NCI-H2107 treated with DMSO at 0.1 percent for 48 hours (cell line): Measurements from ENCODE around the gene HOXD9.

ENCODE experiments used
- DNase-seq: peaks from one replicate; lab custom pipeline; 2025; ENCODE audit not compliant: unreplicated experiment; lab: John Stamatoyannopoulos, UW

The HOXD9 gene

DNA sequence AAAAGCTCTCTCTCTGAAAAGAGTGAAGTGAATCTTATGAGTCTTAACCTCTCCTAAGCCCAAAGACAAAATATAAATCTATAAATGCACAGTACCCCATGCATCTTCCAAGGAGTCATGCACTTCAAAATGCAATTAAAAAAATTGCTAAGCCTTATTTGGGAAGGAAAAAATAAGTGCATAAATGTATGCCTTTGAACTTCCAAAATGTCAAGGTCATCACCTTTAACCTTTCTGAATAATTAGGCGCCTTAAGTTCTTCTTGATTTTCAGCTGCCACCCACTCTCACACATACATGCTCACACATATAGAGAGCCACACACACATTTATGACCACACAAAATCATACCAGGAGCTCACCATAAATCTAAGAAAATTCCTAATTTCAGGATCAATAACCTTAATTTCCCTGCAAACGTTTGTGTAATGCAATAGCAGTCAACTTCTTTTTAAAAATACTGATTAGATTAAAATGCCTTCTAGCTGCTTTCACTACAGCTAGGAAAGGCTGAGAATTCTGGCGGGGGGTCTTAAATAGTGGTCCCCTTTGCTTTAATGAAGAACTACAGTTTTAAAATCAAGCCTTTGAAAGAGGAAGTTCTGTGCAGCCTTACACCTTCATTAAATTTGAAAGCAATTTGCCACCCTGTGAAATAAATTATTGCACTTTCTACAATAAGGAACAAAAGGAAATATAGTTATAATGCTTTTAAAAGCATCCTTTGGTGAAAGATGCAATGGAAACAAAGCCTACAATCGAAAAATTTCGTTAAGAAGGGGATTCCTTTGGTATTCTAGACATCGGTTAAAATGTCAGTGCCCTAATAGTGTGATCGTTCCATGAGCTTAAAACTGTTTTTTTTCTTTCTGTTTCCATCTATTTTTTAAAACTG lies 11.9 kb upstream of the HOXD9 start:
- no peak for DNase-seq

DNA sequence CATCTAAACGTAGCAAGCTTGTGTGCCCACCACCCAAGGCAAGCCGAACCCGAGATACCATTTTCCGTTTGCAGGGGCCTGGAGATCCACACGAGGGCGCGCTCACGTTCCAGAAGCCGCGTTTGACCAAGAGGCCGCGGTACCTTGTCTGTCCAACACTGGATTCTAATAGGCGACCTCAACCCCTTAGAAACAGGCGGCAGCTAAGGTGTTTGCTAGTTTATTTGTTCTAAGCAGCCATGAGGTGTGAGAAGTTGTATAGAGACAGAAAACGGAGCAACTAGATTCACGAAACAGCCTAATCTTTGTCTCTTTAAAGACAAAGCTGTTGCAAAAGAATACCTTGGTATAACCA lies 11.2 kb upstream of the HOXD9 start:
- no peak for DNase-seq

DNA sequence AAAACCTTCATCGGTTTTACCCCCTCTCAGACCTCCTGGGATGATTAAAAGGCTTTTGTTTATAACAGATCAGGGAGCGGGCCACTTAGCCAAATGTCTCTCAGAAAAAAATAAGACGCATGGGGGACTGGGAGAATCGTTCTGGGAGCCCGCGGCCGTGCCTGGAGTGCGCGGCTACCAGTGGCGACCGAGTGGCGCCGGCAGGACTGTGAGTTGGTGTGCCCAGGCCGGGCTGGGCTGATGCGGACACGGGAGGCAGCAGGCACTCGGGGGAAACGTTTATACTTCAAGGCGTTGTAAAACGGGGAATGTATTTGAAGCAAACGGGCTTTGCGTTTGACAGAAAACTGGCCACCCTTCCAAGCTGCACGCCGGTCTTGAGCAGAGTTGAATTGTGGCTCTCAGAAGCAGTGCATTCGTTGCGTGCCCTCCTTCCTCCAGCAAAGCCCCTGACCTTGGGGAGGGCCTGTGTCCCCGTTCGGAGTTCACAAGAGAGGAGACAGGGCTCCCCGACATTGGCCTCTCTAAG lies 10.6 kb upstream of the HOXD9 start:
- no peak for DNase-seq

DNA sequence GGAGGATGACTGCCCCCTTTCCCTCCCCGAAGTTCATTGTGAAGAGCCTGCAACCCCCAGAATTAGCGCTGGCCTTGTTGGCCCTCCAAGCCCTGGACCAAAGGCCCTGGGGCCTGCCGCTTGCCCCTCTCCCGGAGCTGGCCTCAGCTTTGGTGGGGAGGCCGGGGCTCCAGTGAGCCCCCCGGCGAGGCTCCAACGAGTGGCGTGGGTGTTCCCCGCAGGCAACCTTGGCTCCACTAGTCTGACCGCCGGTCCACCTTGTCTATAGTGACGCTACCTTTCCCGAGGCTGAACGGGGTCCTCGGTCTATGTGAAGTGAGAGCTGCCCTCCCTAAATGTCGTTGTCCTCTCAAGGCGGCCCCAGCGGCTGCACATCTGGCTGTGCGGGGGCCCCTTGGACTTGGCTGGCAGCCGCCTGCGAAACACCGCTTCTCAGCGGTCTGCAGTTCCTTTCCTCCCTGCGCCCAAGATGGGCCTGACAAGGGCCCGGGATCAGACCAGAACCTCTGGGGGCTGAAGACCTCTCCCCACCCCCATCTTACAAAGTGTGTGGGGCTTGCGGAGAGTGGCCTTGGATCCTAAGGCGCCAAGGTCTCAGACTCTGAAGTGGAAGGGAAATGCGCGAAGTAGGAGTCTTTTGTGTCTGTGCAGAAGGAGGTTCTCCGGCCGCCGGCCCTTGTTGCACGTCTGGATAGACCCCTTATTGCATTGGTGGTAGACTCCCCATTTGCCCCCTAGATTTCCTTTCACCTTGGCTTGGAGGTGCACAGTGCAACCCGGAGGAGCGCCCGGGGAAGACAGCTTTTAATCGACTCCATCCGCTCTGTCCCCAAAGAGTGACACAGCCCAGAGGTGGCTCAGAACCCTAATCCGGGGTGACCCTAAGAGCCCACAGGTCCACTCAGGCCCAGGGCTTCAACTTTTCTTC lies 9.9 kb upstream of the HOXD9 start:
- DNase-seq = no peak

DNA sequence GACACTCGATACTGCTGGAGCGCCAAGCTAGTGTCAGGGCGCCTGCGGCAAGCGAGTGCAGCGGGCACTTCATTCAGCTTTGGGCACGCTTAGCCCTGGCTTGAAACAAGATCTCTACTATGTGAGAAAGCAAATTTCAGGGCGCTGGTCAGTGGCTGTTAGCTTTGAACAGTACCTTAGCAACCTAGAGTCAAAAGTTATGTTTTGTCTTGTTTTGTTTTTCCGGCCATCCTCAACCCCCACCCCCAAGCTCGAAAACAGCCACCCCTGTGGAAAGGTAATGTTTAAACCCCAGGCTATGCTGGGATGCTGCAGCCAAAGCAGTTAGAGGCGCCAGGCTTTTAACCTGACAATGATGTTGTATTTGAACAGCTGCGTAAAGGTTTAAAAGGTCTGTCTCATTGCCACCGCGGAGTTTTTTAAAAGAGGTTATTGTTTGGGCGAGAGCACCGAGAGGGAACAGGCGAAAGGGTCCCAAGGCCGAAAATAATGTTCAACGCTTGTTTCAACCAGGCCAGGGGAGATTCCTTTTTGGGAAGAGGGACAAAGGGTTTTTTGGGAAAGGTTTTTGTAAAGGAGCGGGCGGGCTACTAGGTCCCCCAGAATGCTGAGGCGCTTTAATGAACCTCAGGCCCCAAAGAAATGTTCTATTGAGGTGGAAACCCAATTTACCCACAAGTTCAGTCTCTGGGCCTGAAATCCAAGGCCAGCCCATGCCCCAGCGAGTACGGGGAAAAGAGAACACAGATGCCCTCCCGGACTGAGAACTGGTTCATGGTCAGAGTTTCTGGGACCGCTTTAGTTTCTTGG lies 8.2 kb upstream of the HOXD9 start:
- no peak for DNase-seq

DNA sequence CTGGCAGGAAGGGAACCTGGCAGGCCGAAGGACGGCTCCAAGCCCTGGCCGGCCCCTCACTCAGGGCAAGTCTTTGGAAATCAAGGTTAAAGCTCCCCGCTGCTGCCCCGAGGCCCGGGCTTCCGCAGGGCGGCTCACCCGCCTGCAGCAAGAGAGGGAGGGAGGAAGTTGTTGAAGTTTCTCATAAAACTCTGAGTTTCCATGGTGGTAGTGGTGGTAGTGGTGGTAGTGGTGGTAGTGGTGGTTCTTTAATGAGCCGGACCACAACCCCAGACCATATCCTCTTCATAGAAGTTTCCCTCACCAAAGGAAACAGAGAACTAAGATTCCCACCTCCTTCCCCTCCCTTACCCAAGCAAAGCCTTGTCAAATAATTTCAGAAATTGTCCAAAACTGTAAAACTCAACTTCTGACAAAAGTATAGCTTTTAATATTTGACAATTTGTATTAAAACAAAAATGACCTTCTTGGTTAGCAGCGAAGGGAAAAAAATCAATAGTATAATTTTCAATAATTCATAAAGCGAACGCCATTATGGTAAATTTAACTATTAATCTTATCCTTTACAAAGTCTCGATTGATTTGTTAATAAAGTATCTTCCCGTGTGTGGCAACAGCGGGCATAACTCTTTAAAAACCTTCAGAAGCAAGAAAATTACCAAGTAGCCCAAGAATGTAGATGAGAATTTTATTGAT lies 7.4 kb upstream of the HOXD9 start:
- no peak for DNase-seq

DNA sequence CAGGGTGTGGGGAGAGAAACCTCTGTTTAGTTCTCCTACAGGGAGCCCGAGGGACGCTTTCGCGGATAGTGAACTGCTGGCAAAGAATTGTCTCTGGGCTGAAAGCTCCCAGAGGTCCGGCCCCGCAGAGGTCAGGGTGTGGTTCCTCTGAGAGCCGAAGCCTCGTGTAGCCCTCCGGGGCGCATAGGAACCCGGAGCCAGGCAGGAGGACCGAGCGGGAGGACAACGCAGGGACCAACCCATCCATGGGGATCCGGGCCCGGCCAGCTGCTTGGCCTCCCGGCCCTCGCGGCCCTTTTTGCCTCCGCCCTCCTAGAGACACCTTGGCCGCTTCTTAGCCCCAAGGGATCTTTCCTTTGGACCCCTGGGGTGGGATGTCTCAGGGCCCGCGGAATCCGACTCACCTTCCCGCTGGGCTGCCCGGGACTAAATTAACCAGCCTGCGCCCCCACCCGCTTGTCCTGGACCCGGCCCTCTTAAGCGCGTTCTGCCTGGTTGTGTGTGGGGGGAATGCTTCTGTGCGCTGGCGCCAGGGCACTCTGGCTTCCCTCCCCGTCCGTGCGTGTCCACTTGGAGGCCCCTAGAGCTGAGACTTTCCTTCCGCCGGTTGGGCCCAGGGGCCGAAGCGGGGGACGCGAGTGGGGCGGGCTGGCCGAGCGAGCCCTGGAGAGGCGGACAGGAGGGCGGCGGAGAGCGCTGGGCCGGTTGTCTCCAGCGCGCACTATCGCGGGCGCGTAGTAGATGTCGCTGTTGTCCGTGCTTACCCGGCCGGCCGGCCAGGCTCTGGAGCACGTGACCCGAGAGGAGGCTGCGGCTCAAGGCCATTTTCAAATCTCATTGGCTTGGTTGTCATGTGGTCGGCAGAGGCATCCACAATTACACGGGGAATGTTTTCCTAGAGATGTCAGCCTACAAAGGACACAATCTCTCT lies 6.4 kb upstream of the HOXD9 start, which contains the start of gene HOXD10:
TSS of gene HOXD10 (plus strand) at position 896 of the 931 bp plus-strand sequence. CDS start 56 bp downstream, outside the sequence.
- DNase-seq = no peak

DNA sequence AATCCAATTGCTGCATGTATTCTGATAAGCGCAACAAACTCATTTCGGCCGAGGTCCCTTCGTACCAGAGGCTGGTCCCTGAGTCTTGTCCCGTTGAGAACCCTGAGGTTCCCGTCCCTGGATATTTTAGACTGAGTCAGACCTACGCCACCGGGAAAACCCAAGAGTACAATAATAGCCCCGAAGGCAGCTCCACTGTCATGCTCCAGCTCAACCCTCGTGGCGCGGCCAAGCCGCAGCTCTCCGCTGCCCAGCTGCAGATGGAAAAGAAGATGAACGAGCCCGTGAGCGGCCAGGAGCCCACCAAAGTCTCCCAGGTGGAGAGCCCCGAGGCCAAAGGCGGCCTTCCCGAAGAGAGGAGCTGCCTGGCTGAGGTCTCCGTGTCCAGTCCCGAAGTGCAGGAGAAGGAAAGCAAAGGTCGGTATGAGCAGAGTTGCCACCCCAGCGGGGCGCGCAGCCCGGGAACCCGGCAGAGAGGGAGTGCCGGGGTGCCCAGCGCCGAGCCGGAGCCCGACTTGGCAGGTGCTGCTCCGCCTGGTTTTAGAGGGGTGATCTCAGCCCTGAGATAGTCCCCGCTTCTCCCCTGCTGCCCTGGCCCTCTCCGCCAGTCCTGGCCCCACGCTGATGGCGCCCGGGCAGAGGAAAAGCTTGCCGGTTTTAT lies 5.2 kb upstream of the HOXD9 start:
- DNase-seq = no peak

DNA sequence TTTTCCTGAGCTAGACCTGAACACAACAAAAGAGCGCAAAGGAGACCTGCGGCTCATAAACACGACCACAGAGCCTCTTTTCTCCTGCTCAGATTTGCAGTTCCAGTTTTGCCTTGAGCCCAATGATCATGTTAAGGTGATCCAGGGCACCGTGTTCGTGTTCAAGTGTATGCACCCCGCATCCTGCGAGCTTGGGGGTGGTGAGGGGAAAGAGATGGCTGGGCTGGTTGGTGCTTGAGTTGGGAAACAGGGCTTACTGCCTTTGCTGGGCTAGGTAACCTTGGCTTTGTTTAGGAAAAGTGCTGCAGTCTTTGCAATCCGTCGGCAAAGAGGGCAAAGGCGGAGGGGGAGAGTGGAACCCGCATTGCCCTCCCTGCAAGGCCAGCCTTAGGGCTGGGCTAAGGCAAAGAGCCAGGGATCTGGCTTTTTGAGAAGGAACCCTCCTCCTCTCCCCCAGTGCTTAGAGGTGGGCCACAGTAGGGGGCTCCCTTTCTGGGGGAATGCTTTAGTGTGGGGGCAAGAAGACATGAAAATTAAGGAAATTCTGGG lies 4.6 kb upstream of the HOXD9 start:
- DNase-seq = no peak

DNA sequence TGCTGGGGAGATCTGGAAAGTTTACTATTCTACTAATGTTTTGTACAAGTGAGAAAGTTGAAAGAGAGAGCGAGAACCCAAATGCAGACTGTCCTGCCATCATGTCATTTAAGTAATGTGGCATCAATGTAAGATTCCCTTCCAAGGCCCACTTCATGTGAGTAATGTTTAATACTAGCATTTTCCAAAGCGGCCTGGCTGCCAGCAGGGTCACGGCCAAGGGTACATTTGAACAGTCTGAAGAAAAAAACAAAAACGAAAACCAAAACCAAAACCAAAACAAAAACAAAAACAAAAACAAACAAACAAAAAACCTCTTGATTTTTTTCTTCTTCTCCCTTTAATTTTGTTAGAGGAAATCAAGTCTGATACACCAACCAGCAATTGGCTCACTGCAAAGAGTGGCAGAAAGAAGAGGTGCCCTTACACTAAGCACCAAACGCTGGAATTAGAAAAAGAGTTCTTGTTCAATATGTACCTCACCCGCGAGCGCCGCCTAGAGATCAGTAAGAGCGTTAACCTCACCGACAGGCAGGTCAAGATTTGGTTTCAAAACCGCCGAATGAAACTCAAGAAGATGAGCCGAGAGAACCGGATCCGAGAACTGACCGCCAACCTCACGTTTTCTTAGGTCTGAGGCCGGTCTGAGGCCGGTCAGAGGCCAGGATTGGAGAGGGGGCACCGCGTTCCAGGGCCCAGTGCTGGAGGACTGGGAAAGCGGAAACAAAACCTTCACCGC lies 3.7 kb upstream of the HOXD9 start:
- peak; percentile 94 for DNase-seq

DNA sequence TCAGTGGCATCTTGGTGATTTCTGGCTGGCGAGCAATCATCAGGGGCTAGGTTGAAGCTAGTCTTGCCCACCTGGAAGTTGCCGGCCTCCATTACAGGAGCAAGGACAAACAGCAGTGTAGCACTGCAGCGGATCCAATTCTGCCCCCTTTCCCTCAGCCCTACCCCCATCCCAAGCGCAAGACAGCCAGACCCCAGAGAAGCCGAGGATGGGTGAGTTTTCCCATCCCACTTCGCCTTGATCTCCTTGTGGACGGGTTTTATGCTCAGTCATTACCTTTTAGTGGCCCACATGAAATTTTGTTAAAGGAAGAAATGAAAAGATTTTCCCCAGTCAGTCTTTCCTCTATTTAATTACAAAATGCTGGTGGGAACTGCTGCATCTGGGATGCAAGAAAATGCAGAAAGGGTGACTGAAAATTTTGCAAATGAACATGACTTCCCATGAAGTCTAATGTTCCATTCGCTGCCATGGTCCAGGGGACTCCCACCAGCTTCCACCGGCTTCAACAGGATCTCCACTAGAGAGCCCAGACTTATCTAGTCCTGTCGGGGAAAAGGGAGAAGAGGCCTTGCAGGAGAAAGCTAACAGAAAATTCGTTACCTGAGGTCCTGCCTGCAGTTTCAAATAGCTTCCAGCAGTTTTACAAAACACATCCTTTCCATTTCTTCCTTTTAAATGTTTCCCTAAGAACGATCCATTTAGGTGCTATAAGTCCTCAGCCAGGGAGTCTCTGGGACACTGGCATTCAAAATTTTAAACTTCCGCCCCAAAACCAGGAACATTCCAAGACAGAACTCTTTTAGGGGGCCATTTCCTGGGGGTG lies 1.9 kb upstream of the HOXD9 start:
- DNase-seq = no peak

DNA sequence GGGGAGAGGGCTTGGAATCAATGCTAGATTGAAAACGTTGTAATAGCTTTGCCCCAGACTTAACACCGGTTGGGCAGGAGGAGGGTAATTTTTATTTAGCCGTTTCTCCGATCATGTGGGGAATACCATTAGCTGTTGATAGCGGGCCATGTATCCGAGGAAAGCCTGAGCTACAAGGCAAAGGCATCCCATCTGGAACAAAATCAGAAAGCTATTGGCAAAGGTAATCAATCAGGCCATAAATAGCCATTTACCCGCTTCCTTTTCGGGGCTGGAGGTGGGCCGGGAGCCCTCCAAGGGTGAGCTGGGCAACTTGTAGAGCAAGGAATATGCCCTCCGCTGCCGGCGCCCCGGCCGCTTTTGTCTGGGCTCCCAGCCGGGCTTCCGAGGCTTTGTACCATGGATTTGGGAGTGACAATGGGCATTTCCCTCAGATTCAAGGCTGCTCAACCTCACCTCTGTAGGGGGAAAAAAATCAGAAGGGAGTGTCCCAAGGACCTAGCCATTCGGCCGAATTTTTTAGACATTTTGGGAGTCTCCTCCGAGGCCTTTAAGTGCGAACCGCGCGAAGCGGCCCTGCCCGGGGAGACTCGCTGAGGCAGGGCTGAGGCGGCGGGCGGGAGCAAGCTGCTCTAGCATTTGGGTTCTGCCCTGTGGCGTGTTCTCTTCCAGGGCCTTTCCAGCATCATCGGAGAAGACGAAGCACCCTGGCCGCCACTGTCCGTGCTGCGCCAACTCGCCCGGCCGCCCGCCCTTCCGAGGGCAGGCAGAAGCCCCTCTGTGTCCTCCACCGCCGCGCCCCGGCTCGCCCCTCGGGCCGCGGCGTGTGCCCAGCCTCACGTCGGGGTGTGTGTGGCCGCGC lies 1.1 kb upstream of the HOXD9 start:
- DNase-seq = no peak

DNA sequence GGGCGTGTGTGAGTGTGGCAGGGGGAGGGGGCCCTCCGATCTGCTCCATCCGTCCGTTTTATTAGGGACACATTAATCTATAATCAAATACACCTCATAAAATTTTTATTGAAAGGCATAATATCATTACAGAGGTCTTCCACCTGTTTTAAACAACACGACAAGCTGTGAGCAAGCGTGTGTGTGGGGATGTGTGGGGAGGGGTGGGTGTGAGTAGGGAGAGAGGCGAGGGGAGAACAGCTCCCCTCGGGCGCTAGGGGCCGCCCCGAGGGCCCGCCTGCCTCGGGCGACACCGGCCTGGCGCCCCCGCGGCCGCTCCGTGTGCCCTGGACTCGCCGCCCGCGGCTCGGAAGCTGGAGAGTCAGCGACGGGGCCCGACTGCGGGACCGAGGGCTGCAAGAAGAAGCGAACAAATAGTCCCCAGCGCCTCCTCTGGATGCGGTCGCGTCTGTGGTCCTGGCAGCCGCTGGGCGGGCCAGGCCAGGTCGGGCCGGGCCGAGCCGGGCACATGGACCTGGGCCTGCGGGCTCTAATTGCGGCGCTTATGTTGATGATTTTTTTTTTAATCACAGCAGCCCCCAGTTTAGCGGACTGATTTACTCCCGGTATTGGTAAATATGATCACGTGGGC lies 352 bp upstream of the HOXD9 start:
- no peak for DNase-seq

DNA sequence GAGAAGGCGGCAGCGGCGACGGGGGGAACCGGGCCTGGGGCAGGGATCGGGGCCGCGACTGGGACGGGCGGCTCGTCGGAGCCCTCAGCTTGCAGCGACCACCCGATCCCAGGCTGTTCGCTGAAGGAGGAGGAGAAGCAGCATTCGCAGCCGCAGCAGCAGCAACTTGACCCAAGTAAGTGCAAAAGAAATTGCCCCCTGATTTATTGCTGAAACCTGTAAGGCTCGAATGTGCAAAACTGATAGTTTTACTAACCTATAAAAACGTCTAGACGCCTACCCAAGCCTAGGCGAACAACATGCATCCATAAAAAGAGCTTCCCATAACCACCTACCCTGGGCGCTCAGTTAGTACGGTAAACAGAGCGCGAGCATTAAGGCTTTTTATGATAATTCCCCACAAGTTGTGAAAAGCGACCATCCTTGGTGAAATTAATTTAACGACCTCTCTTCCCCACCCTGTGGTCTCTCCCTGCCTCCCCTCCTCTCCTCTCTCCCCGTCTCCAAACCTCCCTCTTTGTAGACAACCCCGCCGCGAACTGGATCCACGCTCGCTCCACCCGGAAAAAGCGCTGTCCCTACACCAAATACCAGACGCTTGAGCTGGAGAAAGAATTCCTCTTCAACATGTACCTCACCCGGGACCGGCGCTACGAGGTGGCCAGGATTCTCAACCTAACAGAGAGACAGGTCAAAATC lies 1.0 kb downstream of the HOXD9 start:
- DNase-seq = no peak
